Measurements from ENCODE around the gene LCT.

LCT gene

GRCh38 chr2:135849087-135849486 lies 12.1 kb upstream of the LCT start:
- H3K79me2 ChIP-seq (ENCODE audit: insufficient read depth, low read length), result no peaks in the 10 kb centered on the region
- TF ChIP-seq EZH2phosphoT487 (conservative IDR thresholded peaks at IDR 0.05; ENCODE audit: low read length) (no peak), CTCF (IDR thresholded peaks at IDR 0.05; ENCODE audit: insufficient read depth, low read length, poor library complexity, severe bottlenecking) (no peak)
- peaks cover 5% of the 10 kb centered on the region; the same call in 1 of the 2 replicates for H3F3A ChIP-seq (ENCODE audit: insufficient read depth)
- H3K9ac ChIP-seq (ENCODE audit: low read length), result no peak overlapping the region
- H3K4me2 ChIP-seq (ENCODE audit: low read depth, low read length, poor library complexity, severe bottlenecking), result no peak overlapping the region
- H3K27me3 ChIP-seq (ENCODE audit: low read length), result no peaks in the 10 kb centered on the region
- no peak overlapping the region for H3K4me3 ChIP-seq (ENCODE audit: insufficient read depth, low read length, poor library complexity, severe bottlenecking)
- H3K36me3 ChIP-seq (ENCODE audit: low read length), result peaks cover 73% of the 10 kb centered on the region
- no peak overlapping the region for H3K27ac ChIP-seq (ENCODE audit: low read depth, low read length)
- no peaks in the 10 kb centered on the region for H4K20me1 ChIP-seq (ENCODE audit: low read depth, low read length)
- no peak overlapping the region for H2AFZ ChIP-seq (ENCODE audit: low read depth, low read length, severe bottlenecking)
- no peaks in the 10 kb centered on the region for H3K9me3 ChIP-seq (ENCODE audit: insufficient read depth, low read length)
- H3K9me2 ChIP-seq (replicated peaks; ENCODE audit: insufficient read depth, low read length), result no peaks in the 10 kb centered on the region

GRCh38 chr2:135845997-135846396 lies 9.0 kb upstream of the LCT start:
- Histone ChIP-seq H3K9me2 (replicated peaks; ENCODE audit: insufficient read depth, low read length) (no peaks in the 10 kb centered on the region), H3K9ac (ENCODE audit: low read length) (no peak overlapping the region), H3K36me3 (ENCODE audit: low read length) (peaks cover 70% of the 10 kb centered on the region), H3K27ac (ENCODE audit: low read depth, low read length) (no peak overlapping the region), H4K20me1 (ENCODE audit: low read depth, low read length) (no peaks in the 10 kb centered on the region), H3K9me3 (ENCODE audit: insufficient read depth, low read length) (no peaks in the 10 kb centered on the region), H2AFZ (ENCODE audit: low read depth, low read length, severe bottlenecking) (no peak overlapping the region), H3K4me2 (ENCODE audit: low read depth, low read length, poor library complexity, severe bottlenecking) (no peak overlapping the region), H3K79me2 (ENCODE audit: insufficient read depth, low read length) (no peaks in the 10 kb centered on the region), H3K4me3 (ENCODE audit: insufficient read depth, low read length, poor library complexity, severe bottlenecking) (no peak overlapping the region), H3K27me3 (ENCODE audit: low read length) (no peaks in the 10 kb centered on the region), H3F3A (ENCODE audit: insufficient read depth) (peaks cover 6% of the 10 kb centered on the region; the same call in 1 of the 2 replicates)
- TF ChIP-seq EZH2phosphoT487 (conservative IDR thresholded peaks at IDR 0.05; ENCODE audit: low read length) (no peak), CTCF (IDR thresholded peaks at IDR 0.05; ENCODE audit: insufficient read depth, low read length, poor library complexity, severe bottlenecking) (no peak)

GRCh38 chr2:135845257-135845656 lies 8.3 kb upstream of the LCT start:
- Histone ChIP-seq H4K20me1 (ENCODE audit: low read depth, low read length) (no peaks in the 10 kb centered on the region), H3K79me2 (ENCODE audit: insufficient read depth, low read length) (no peaks in the 10 kb centered on the region), H3K4me2 (ENCODE audit: low read depth, low read length, poor library complexity, severe bottlenecking) (no peak overlapping the region), H3K36me3 (ENCODE audit: low read length) (peaks cover 67% of the 10 kb centered on the region), H3K9me2 (replicated peaks; ENCODE audit: insufficient read depth, low read length) (no peaks in the 10 kb centered on the region), H3F3A (ENCODE audit: insufficient read depth) (peaks cover 13% of the 10 kb centered on the region; the same call in 1 of the 2 replicates), H3K9me3 (ENCODE audit: insufficient read depth, low read length) (no peaks in the 10 kb centered on the region), H3K4me3 (ENCODE audit: insufficient read depth, low read length, poor library complexity, severe bottlenecking) (no peak overlapping the region), H3K9ac (ENCODE audit: low read length) (no peak overlapping the region), H3K27ac (ENCODE audit: low read depth, low read length) (no peak overlapping the region), H2AFZ (ENCODE audit: low read depth, low read length, severe bottlenecking) (no peak overlapping the region), H3K27me3 (ENCODE audit: low read length) (no peaks in the 10 kb centered on the region)
- TF ChIP-seq CTCF (IDR thresholded peaks at IDR 0.05; ENCODE audit: insufficient read depth, low read length, poor library complexity, severe bottlenecking) (no peak), EZH2phosphoT487 (conservative IDR thresholded peaks at IDR 0.05; ENCODE audit: low read length) (no peak)

Measured in SU-DHL-6 (cell line).